Measurements from ENCODE around the gene CHAT. TPM values are rescaled to one million over a fixed set of nuclear protein-coding genes. Genes with fewer than 3 reads are reported as not detected.

The CHAT gene
- total RNA-seq, 1 donor from 2014 or later, result not detected

GRCh38 chr10:49649936-49650723 is 36.3 kb downstream of the CHAT start:
- Histone ChIP-seq H3K36me3 (no peaks in the 10 kb centered on the region), H3K27me3 (ENCODE audit: low read depth) (peaks cover 86% of the 10 kb centered on the region), H3K4me1 (no peaks in the 10 kb centered on the region), H3K9me3 (replicated peaks) (no peaks in the 10 kb centered on the region), H3K27ac (replicated peaks) (no peak overlapping the region), H3K4me3 (no peak overlapping the region)
- no peak for DNase-seq
- intact Hi-C loops (cut with micrococcal nuclease), result no loop called here
- no peak for TF ChIP-seq CTCF (IDR thresholded peaks at IDR 0.05; ENCODE audit: borderline replicate concordance)

- TF ChIP-seq CTCF (IDR thresholded peaks at IDR 0.05; ENCODE audit: borderline replicate concordance), result no peak
- Histone ChIP-seq H3K27me3 (ENCODE audit: low read depth) (peaks cover 87% of the 10 kb centered on the region), H3K9me3 (replicated peaks) (no peaks in the 10 kb centered on the region), H3K4me3 (no peak overlapping the region), H3K36me3 (no peaks in the 10 kb centered on the region), H3K4me1 (no peaks in the 10 kb centered on the region), H3K27ac (replicated peaks) (no peak overlapping the region)
- DNase-seq, result no peak
- intact Hi-C loops (cut with micrococcal nuclease), result no loop called here
These were observed 36.8 kb downstream of the CHAT start for GRCh38 chr10:49650724-49651034.

GRCh38 chr10:49651039-49651835 is 37.4 kb downstream of the CHAT start:
- intact Hi-C loops (cut with micrococcal nuclease), result no loop called here
- no peak overlapping the region for H3K4me3 ChIP-seq
- no peak overlapping the region for H3K27ac ChIP-seq (replicated peaks)
- peaks cover 87% of the 10 kb centered on the region for H3K27me3 ChIP-seq (ENCODE audit: low read depth)
- no peak for DNase-seq
- no peaks in the 10 kb centered on the region for H3K4me1 ChIP-seq
- TF ChIP-seq CTCF (IDR thresholded peaks at IDR 0.05; ENCODE audit: borderline replicate concordance), result no peak
- H3K9me3 ChIP-seq (replicated peaks), result no peaks in the 10 kb centered on the region
- no peaks in the 10 kb centered on the region for H3K36me3 ChIP-seq

- no peak for DNase-seq
- peaks cover 90% of the 10 kb centered on the region for H3K27me3 ChIP-seq (ENCODE audit: low read depth)
These were observed 38.1 kb downstream of the CHAT start for GRCh38 chr10:49651917-49652316.

More at GRCh38 chr10:49651917-49652316, 38.1 kb downstream of the CHAT start:
- intact Hi-C loops (cut with micrococcal nuclease), result no loop called here
- H3K4me3 ChIP-seq, result no peak overlapping the region
- H3K27ac ChIP-seq (replicated peaks), result no peak overlapping the region
- H3K4me1 ChIP-seq, result no peaks in the 10 kb centered on the region
- no peak for TF ChIP-seq CTCF (IDR thresholded peaks at IDR 0.05; ENCODE audit: borderline replicate concordance)
- no peaks in the 10 kb centered on the region for H3K36me3 ChIP-seq
- no peaks in the 10 kb centered on the region for H3K9me3 ChIP-seq (replicated peaks)

Data from left ventricle myocardium inferior (tissue), 1 donor.